Caco-2 (cell line): ENCODE data around the gene PRRX1. TPM values are rescaled to one million over a fixed set of nuclear protein-coding genes. Genes with fewer than 3 reads are reported as not detected.

Source experiments
- BruUV-seq: library from RNA; stranded (reverse); fragments of 400-500 nt; replicated peaks from 2 replicates; lab custom pipeline; 2021; lab: Mats Ljungman, UMichigan
- CTCF ChIA-PET: fragments of 300-600 bp; sonication (Branson Sonifier 250); formaldehyde crosslinking; loops from one replicate; lab custom pipeline; 2022; ENCODE audit warnings: antibody characterized with exemption; lab: Charles Lee
- POLR2A ChIA-PET: fragments of 300-600 bp; sonication (Branson Sonifier 250); formaldehyde crosslinking; loops from one replicate; lab custom pipeline; 2022; ENCODE audit warnings: antibody characterized with exemption; lab: Charles Lee
- DNase-seq, 2 experiments: peaks; one replicate each; pipeline versions ENCODE4 v3.0.0 to v3.0.0-alpha.2; 2020 to 2022
- H3K27me3 ChIP-seq: replicated peaks from 2 replicates; pipeline ENCODE4 v1.6.0; 2011; ENCODE audit warnings: low read length; ENCODE audit not compliant: control insufficient read depth, insufficient read depth
- H3K36me3 ChIP-seq: 2 replicates; pipeline ENCODE4 v1.5.1; 2011; ENCODE audit warnings: low read length; ENCODE audit not compliant: control insufficient read depth, insufficient read depth
- H3K4me1 ChIP-seq: fragments of 250-450 bp; sonication (Bioruptor Pico); 2 replicates; pipeline ENCODE4 v1.5.1; 2020; ENCODE audit warnings: mild to moderate bottlenecking
- H3K4me3 ChIP-seq: 2 replicates; pipeline ENCODE4 v1.5.1; 2011; ENCODE audit warnings: low read depth, mild to moderate bottlenecking, control low read depth, low read length
- H3K9me3 ChIP-seq: fragments of 250-450 bp; sonication (Bioruptor Pico); 2 replicates; pipeline ENCODE4 v1.5.1; 2020; ENCODE audit warnings: mild to moderate bottlenecking, moderate library complexity
- H3K27ac Mint-ChIP-seq: one replicate; pipeline ENCODE4 v1.8.0; 2022; ENCODE audit warnings: mixed read lengths; ENCODE audit not compliant: unreplicated experiment
- H3K27me3 Mint-ChIP-seq: one replicate; pipeline ENCODE4 v1.8.0; 2022; ENCODE audit warnings: mixed read lengths; ENCODE audit not compliant: insufficient read depth, unreplicated experiment
- H3K36me3 Mint-ChIP-seq: one replicate; pipeline ENCODE4 v1.8.0; 2022; ENCODE audit warnings: mild to moderate bottlenecking, mixed read lengths; ENCODE audit not compliant: insufficient read depth, unreplicated experiment
- H3K4me1 Mint-ChIP-seq: one replicate; pipeline ENCODE4 v1.8.0; 2022; ENCODE audit warnings: low read depth, mixed read lengths; ENCODE audit not compliant: unreplicated experiment
- H3K4me3 Mint-ChIP-seq: one replicate; pipeline ENCODE4 v1.8.0; 2022; ENCODE audit warnings: mild to moderate bottlenecking, moderate library complexity, mixed read lengths; ENCODE audit not compliant: unreplicated experiment
- H3K9me3 Mint-ChIP-seq: one replicate; pipeline ENCODE4 v1.8.0; 2022; ENCODE audit warnings: mixed read lengths; ENCODE audit not compliant: unreplicated experiment
- intact Hi-C: fragments of 100-400 bp; cut with micrococcal nuclease; formaldehyde crosslinking; loops from one replicate; pipeline ENCODE4 v1.10.0; 2022; ENCODE audit not compliant: unreplicated experiment
- total RNA-seq: library from RNA; stranded (reverse); gene quantifications from 2 replicates; pipeline ENCODE4 v1.2.3, GENCODE V29; 2022
- TF ChIP-seq, protein P1 (sequence below), 2 experiments: fragments of 200-600 bp in 1 of 2; IDR thresholded peaks; 1 replicate in 1 of 2; 2 replicates in 1 of 2; pipeline versions ENCODE4 v1.5.1 to v1.8.0; 2011 to 2022; ENCODE audit warnings: antibody characterized with exemption in 1 of 2, control low read depth in 1 of 2, inconsistent platforms in 1 of 2, low read depth in 1 of 2, low read length in 1 of 2, mild to moderate bottlenecking in 1 of 2, moderate library complexity in 1 of 2; ENCODE audit not compliant: insufficient read depth in 1 of 2, severe bottlenecking in 1 of 2, unreplicated experiment in 1 of 2

PRRX1 gene
- total RNA-seq, 1 experiment from 2014 or later = not detected

DNA sequence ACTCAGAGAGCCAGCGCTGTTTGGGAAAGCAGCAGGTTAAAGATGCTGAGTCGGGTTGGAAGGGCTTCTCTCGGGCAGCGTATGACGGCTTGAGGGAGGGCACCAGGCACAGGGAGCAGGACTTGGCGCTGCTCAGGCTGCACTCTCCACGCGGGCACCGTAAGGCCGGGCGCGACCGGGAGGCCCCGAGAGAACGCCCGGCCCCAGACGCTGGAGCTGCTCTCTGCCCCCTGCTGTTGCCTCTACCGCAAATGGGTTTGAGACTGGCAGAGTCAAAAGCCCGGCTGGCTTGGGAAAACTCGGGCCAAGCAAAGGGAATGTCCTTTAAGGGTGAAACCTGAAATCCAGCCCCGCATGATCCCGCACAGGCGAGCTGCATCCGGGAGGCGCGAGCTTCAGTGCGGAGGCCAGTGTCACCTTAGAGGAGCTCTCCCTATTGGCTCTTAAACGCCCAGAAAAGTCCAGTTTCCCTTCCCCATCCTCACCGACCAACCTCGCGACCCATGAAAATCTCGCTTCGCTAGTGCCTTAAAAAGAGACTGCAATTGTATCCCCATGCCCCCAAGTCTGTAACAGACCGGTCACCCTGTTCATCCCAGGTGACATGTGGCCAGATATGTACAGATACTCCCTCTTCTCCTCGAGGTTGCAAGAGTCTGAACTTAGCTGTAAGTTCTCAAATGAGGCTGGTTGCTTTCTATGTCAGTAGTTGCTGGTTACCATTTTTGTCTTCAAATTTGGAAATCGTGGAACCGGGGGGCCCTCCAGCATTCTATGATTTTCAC is 1.1 kb downstream of the PRRX1 start:
- Mint-ChIP-seq H3K4me3 (peak overlapping the region; percentile 51), H3K36me3 (peaks cover 6% of the 10 kb centered on the region), H3K9me3 (no peaks in the 10 kb centered on the region), H3K27ac (no peak overlapping the region), H3K27me3 (peaks cover 24% of the 10 kb centered on the region), H3K4me1 (no peaks in the 10 kb centered on the region)
- Histone ChIP-seq H3K4me3 (no peak overlapping the region), H3K4me1 (no peaks in the 10 kb centered on the region), H3K9me3 (no peaks in the 10 kb centered on the region), H3K36me3 (no peaks in the 10 kb centered on the region), H3K27me3 (no peaks in the 10 kb centered on the region; the same call in 1 of the 2 replicates)
- intact Hi-C loops = no loop called here
- DNase-seq = no peak
- no TSS peak for BruUV-seq
- ChIA-PET CTCF (interaction anchor here (0.6 kb wide), 1 partner anchor 24 kb away, joined by 5 read pairs; no protein-coding TSS in a partner anchor), POLR2A (no interaction called here)
- TF ChIP-seq, protein P1, sequence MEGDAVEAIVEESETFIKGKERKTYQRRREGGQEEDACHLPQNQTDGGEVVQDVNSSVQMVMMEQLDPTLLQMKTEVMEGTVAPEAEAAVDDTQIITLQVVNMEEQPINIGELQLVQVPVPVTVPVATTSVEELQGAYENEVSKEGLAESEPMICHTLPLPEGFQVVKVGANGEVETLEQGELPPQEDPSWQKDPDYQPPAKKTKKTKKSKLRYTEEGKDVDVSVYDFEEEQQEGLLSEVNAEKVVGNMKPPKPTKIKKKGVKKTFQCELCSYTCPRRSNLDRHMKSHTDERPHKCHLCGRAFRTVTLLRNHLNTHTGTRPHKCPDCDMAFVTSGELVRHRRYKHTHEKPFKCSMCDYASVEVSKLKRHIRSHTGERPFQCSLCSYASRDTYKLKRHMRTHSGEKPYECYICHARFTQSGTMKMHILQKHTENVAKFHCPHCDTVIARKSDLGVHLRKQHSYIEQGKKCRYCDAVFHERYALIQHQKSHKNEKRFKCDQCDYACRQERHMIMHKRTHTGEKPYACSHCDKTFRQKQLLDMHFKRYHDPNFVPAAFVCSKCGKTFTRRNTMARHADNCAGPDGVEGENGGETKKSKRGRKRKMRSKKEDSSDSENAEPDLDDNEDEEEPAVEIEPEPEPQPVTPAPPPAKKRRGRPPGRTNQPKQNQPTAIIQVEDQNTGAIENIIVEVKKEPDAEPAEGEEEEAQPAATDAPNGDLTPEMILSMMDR (IDR thresholded peaks at IDR 0.05; ENCODE audit: insufficient read depth in 1 of 2, low read depth in 1 of 2, low read length in 1 of 2, severe bottlenecking in 1 of 2, unreplicated experiment in 1 of 2) = no peak

GRCh38 chr1:170665629-170666028 is 1.7 kb downstream of the PRRX1 start:
- Mint-ChIP-seq H3K27ac (no peak overlapping the region), H3K36me3 (peaks cover 6% of the 10 kb centered on the region), H3K9me3 (no peaks in the 10 kb centered on the region), H3K4me1 (no peaks in the 10 kb centered on the region), H3K27me3 (peaks cover 21% of the 10 kb centered on the region), H3K4me3 (no peak overlapping the region)
- H3K4me3 ChIP-seq = no peak overlapping the region
- TF ChIP-seq, protein P1 (IDR thresholded peaks at IDR 0.05; ENCODE audit: insufficient read depth in 1 of 2, low read depth in 1 of 2, low read length in 1 of 2, severe bottlenecking in 1 of 2, unreplicated experiment in 1 of 2) = no peak
- no peaks in the 10 kb centered on the region for H3K36me3 ChIP-seq
- ChIA-PET POLR2A (no interaction called here), CTCF (interaction anchor here (0.6 kb wide), 1 partner anchor 24 kb away, joined by 5 read pairs; no protein-coding TSS in a partner anchor)
- no TSS peak for BruUV-seq
- no peaks in the 10 kb centered on the region for H3K4me1 ChIP-seq
- no peak for DNase-seq
- no peaks in the 10 kb centered on the region for H3K9me3 ChIP-seq
- intact Hi-C loops = no loop called here
- H3K27me3 ChIP-seq = no peaks in the 10 kb centered on the region; the same call in 1 of the 2 replicates

- no peak for DNase-seq
- Histone ChIP-seq H3K27me3 (no peaks in the 10 kb centered on the region; the same call in none of the 2 replicates), H3K4me3 (no peak overlapping the region), H3K9me3 (no peaks in the 10 kb centered on the region), H3K36me3 (no peaks in the 10 kb centered on the region), H3K4me1 (no peaks in the 10 kb centered on the region)
- TF ChIP-seq, protein P1 (IDR thresholded peaks at IDR 0.05; ENCODE audit: insufficient read depth in 1 of 2, low read depth in 1 of 2, low read length in 1 of 2, severe bottlenecking in 1 of 2, unreplicated experiment in 1 of 2) = no peak
- no peak overlapping the region for H3K4me3 Mint-ChIP-seq
- H3K9me3 Mint-ChIP-seq = no peaks in the 10 kb centered on the region
- ChIA-PET CTCF (no interaction called here), POLR2A (no interaction called here)
- no peaks in the 10 kb centered on the region for H3K36me3 Mint-ChIP-seq
- BruUV-seq = no TSS peak
- H3K4me1 Mint-ChIP-seq = no peaks in the 10 kb centered on the region
- intact Hi-C loops = no loop called here
- H3K27ac Mint-ChIP-seq = no peak overlapping the region
- H3K27me3 Mint-ChIP-seq = peaks cover 24% of the 10 kb centered on the region
Observed at GRCh38 chr1:170666541-170667254, 2.8 kb downstream of the PRRX1 start.
